ENCODE results near the gene TMEM182. TPM values are rescaled to one million over a fixed set of nuclear protein-coding genes. Genes with fewer than 3 reads are reported as not detected.

Gene TMEM182
- total RNA-seq, 2 experiments from 2014 or later = 2.5 to 4.1 TPM

Other genes starting within 250 kb of the TMEM182 start
- not detected for gene SLC9A2, start 142.5 kb upstream of the TMEM182 start, total RNA-seq

All from activated CD4-positive, alpha-beta T cell treated with anti-CD3 and anti-CD28 coated beads, Interleukin-2, amount 10 ng/mL, durations not matched to agents 7 days and 5 days (primary cell).